Measurements from ENCODE around the gene ACACB.

The ACACB gene

GRCh38 chr12:109105176-109105575 is 11.2 kb upstream of the ACACB start:
- in situ Hi-C loops (cut with MboI; ENCODE audit: low pct_unique_long_range_greater_than_20kb, low sequenced_read_pairs, unreplicated experiment): loop anchor here (25.0 kb wide), 1 partner anchor 282 kb away; no protein-coding TSS in a partner anchor
- no peak for TF ChIP-seq CTCF (IDR thresholded peaks at IDR 0.05; ENCODE audit: extremely low read depth, insufficient read depth, missing control alignments)
- DNase-seq (ENCODE audit: low spot score): no peak

- in situ Hi-C loops (cut with MboI; ENCODE audit: low pct_unique_long_range_greater_than_20kb, low sequenced_read_pairs, unreplicated experiment): loop anchor here (25.0 kb wide), 1 partner anchor 277 kb away; no protein-coding TSS in a partner anchor
- no peak for TF ChIP-seq CTCF (IDR thresholded peaks at IDR 0.05; ENCODE audit: extremely low read depth, insufficient read depth, missing control alignments)
These were observed 6.5 kb upstream of the ACACB start for GRCh38 chr12:109109746-109110350.

GRCh38 chr12:109110988-109111495 is 5.3 kb upstream of the ACACB start:
- in situ Hi-C loops (cut with MboI; ENCODE audit: low pct_unique_long_range_greater_than_20kb, low sequenced_read_pairs, unreplicated experiment): loop anchor here (25.0 kb wide), 1 partner anchor 276 kb away; no protein-coding TSS in a partner anchor
- DNase-seq (ENCODE audit: low spot score): peak; percentile 57
- TF ChIP-seq CTCF (IDR thresholded peaks at IDR 0.05; ENCODE audit: extremely low read depth, insufficient read depth, missing control alignments): no peak

More at GRCh38 chr12:109109746-109110350, 6.5 kb upstream of the ACACB start:
- no peak for DNase-seq (ENCODE audit: low spot score)

GRCh38 chr12:109112720-109113465 is 3.5 kb upstream of the ACACB start:
- in situ Hi-C loops (cut with MboI; ENCODE audit: low pct_unique_long_range_greater_than_20kb, low sequenced_read_pairs, unreplicated experiment): loop anchor here (25.0 kb wide), 1 partner anchor 274 kb away; no protein-coding TSS in a partner anchor
- DNase-seq (ENCODE audit: low spot score): no peak
- no peak for TF ChIP-seq CTCF (IDR thresholded peaks at IDR 0.05; ENCODE audit: extremely low read depth, insufficient read depth, missing control alignments)

- in situ Hi-C loops (cut with MboI; ENCODE audit: low pct_unique_long_range_greater_than_20kb, low sequenced_read_pairs, unreplicated experiment): loop anchor here (25.0 kb wide), 1 partner anchor 274 kb away; no protein-coding TSS in a partner anchor
- no peak for TF ChIP-seq CTCF (IDR thresholded peaks at IDR 0.05; ENCODE audit: extremely low read depth, insufficient read depth, missing control alignments)
- no peak for DNase-seq (ENCODE audit: low spot score)
These were observed 2.6 kb upstream of the ACACB start for GRCh38 chr12:109113661-109114321.

GRCh38 chr12:109114644-109115043 is 1.7 kb upstream of the ACACB start:
- in situ Hi-C loops (cut with MboI; ENCODE audit: low pct_unique_long_range_greater_than_20kb, low sequenced_read_pairs, unreplicated experiment): loop anchor here (25.0 kb wide), 1 partner anchor 273 kb away; no protein-coding TSS in a partner anchor
- no peak for DNase-seq (ENCODE audit: low spot score)
- TF ChIP-seq CTCF (IDR thresholded peaks at IDR 0.05; ENCODE audit: extremely low read depth, insufficient read depth, missing control alignments): no peak

Data from GM13977 (cell line).